GM23338 (cell line): ENCODE data around the gene SPRY4. TPM values are rescaled to one million over a fixed set of nuclear protein-coding genes. Genes with fewer than 3 reads are reported as not detected.

Source experiments
- ATAC-seq: fragments of 200-7000 bp; cut with Tn5 transposase; 3 replicates; pipeline ENCODE4 v1.9.1; 2020
- DNase-seq: peaks from one replicate; pipeline ENCODE4 v3.0.0-alpha.2; 2015; ENCODE audit warnings: low spot score
- H2AFZ ChIP-seq: fragments of 200-600 bp; sonication (generic); 2 replicates; pipeline ENCODE4 v1.8.0; 2016; ENCODE audit warnings: antibody characterized with exemption, mild to moderate bottlenecking, moderate library complexity
- H3F3A ChIP-seq: fragments of 200-600 bp; sonication (generic); replicated peaks from 2 replicates; pipeline ENCODE4 v1.8.0; 2017; ENCODE audit warnings: antibody characterized with exemption, mixed run types, low read depth
- H3K27ac ChIP-seq: fragments of 200-600 bp; sonication (generic); 2 replicates; pipeline ENCODE4 v1.6.1; 2016; ENCODE audit warnings: low read depth
- H3K27me3 ChIP-seq: fragments of 200-600 bp; sonication (generic); 2 replicates; pipeline ENCODE4 v1.8.0; 2016; ENCODE audit warnings: mild to moderate bottlenecking, mixed run types, moderate library complexity; ENCODE audit not compliant: insufficient read depth
- H3K36me3 ChIP-seq: fragments of 200-600 bp; sonication (generic); 2 replicates; pipeline ENCODE4 v1.8.0; 2016; ENCODE audit warnings: mild to moderate bottlenecking; ENCODE audit not compliant: insufficient read depth
- H3K4me1 ChIP-seq: fragments of 200-600 bp; sonication (generic); 2 replicates; pipeline ENCODE4 v1.8.0; 2016; ENCODE audit warnings: mild to moderate bottlenecking, moderate library complexity; ENCODE audit not compliant: insufficient read depth
- H3K4me2 ChIP-seq: fragments of 200-600 bp; sonication (generic); 2 replicates; pipeline ENCODE4 v1.7.1; 2017; ENCODE audit warnings: mixed run types
- H3K4me3 ChIP-seq: fragments of 200-600 bp; sonication (generic); 2 replicates; pipeline ENCODE4 v1.6.1; 2016; ENCODE audit warnings: mixed run types
- H3K79me2 ChIP-seq: fragments of 200-600 bp; sonication (generic); replicated peaks from 2 replicates; pipeline ENCODE4 v1.8.0; 2017; ENCODE audit warnings: mild to moderate bottlenecking; ENCODE audit not compliant: insufficient read depth
- H3K9me2 ChIP-seq: fragments of 200-600 bp; sonication (generic); 2 replicates; pipeline ENCODE4 v1.8.0; 2017; ENCODE audit not compliant: insufficient read depth
- H4K20me1 ChIP-seq: fragments of 200-600 bp; sonication (generic); replicated peaks from 2 replicates; pipeline ENCODE4 v1.8.0; 2017; ENCODE audit warnings: mild to moderate bottlenecking; ENCODE audit not compliant: insufficient read depth
- H3K27ac Mint-ChIP-seq: 2 replicates; pipeline ENCODE4 v1.8.0; 2020; ENCODE audit warnings: inconsistent platforms, mild to moderate bottlenecking, moderate library complexity, mixed read lengths
- H3K27me3 Mint-ChIP-seq: 3 replicates; pipeline ENCODE4 v1.8.0; 2022; ENCODE audit warnings: low read depth, mild to moderate bottlenecking, moderate library complexity, mixed read lengths, inconsistent platforms; ENCODE audit not compliant: insufficient read depth, poor library complexity
- H3K36me3 Mint-ChIP-seq: 3 replicates; pipeline ENCODE4 v1.8.0; 2021; ENCODE audit warnings: low read depth, mild to moderate bottlenecking, inconsistent platforms, moderate library complexity, mixed read lengths
- H3K4me1 Mint-ChIP-seq: 3 replicates; pipeline ENCODE4 v1.8.0; 2020; ENCODE audit warnings: mild to moderate bottlenecking, inconsistent platforms, mixed read lengths
- H3K4me3 Mint-ChIP-seq: 3 replicates; pipeline ENCODE4 v1.8.0; 2021; ENCODE audit warnings: moderate library complexity, mild to moderate bottlenecking, inconsistent platforms, mixed read lengths
- H3K9me3 Mint-ChIP-seq: 3 replicates; pipeline ENCODE4 v1.8.0; 2020; ENCODE audit warnings: moderate library complexity, mild to moderate bottlenecking, inconsistent platforms, mixed read lengths
- CREB1 ChIP-seq: fragments of 250-450 bp; sonication (Bioruptor Pico); IDR thresholded peaks from 2 replicates; pipeline ENCODE4 v1.5.0; 2020; ENCODE audit warnings: low read depth, mild to moderate bottlenecking, moderate library complexity
- CTCF ChIP-seq, 2 experiments: fragments of 200-600 bp in 1 of 2; sonication (generic) in 1 of 2; conservative IDR thresholded peaks; 2 replicates each; pipeline versions ENCODE4 v1.5.1 to v1.6.1; 2016 to 2017; ENCODE audit warnings: antibody characterized with exemption in 2 of 2, low read depth in 2 of 2, mild to moderate bottlenecking in 2 of 2, moderate library complexity in 1 of 2
- JUNB ChIP-seq: IDR thresholded peaks from one replicate; pipeline ENCODE4 v1.6.1; 2016; ENCODE audit warnings: antibody characterized with exemption; ENCODE audit not compliant: unreplicated experiment
- NANOG ChIP-seq: IDR thresholded peaks from 2 replicates; pipeline ENCODE4 v1.6.1; 2016; ENCODE audit warnings: antibody characterized with exemption, borderline replicate concordance
- POLR2AphosphoS5 ChIP-seq: IDR thresholded peaks from 2 replicates; pipeline ENCODE4 v1.6.1; 2016; ENCODE audit warnings: antibody characterized with exemption, low read depth
- REST ChIP-seq: IDR thresholded peaks from one replicate; pipeline ENCODE4 v1.6.1; 2018; ENCODE audit warnings: antibody characterized with exemption; ENCODE audit not compliant: unreplicated experiment
- ZNF331 ChIP-seq: fragments of 250-450 bp; sonication (Bioruptor Pico); IDR thresholded peaks from 2 replicates; pipeline ENCODE4 v1.5.0; 2020; ENCODE audit warnings: low read depth, mild to moderate bottlenecking, moderate library complexity
- ZNF462 ChIP-seq: fragments of 250-450 bp; sonication (Bioruptor Pico); IDR thresholded peaks from 2 replicates; pipeline ENCODE4 v1.5.0; 2020; ENCODE audit warnings: mild to moderate bottlenecking, moderate library complexity
- polyA plus RNA-seq: library from polyadenylated mRNA; unstranded; fragments of >200 nt; fragmentation: Nextera tagmentation; extraction: Ambion mirVana; gene quantifications from 2 replicates; pipeline ENCODE4 v1.2.1, GENCODE V29; 2016
- total RNA-seq: library from RNA; depleted of rRNA; stranded (reverse); fragments of >200 nt; shearing (Covaris generic); gene quantifications from 2 replicates; pipeline ENCODE4 v1.2.3, GENCODE V29; 2014

The SPRY4 gene
- total and polyA plus RNA-seq, 2 experiments from 2014 or later = 70.6 to 240 TPM

- no peaks in the 10 kb centered on the region for H4K20me1 ChIP-seq
- H3K36me3 ChIP-seq = no peaks in the 10 kb centered on the region; the same call in 1 of the 2 replicates
- no peak overlapping the region for H3K4me3 ChIP-seq
- peaks cover 31% of the 10 kb centered on the region for H3K4me1 ChIP-seq
- peak; percentile 76 for DNase-seq
- Mint-ChIP-seq H3K27me3 (peaks cover 20% of the 10 kb centered on the region), H3K4me3 (no peak overlapping the region), H3K9me3 (no peaks in the 10 kb centered on the region), H3K4me1 (peaks cover 52% of the 10 kb centered on the region), H3K36me3 (no peaks in the 10 kb centered on the region), H3K27ac (peak overlapping the region; percentile 86)
- H2AFZ ChIP-seq = no peak overlapping the region
- H3K79me2 ChIP-seq = no peaks in the 10 kb centered on the region
- peak; percentile 90 for ATAC-seq
- TF ChIP-seq CREB1 (CRISPR knock-in tag) (peak; percentile 44; the same call in 1 of the 2 replicates), ZNF331 (CRISPR knock-in tag) (no peak)
- 0 out of 2 replicates have a peak, but pooled peaks cover 3% of the 10 kb centered on the region for H3K9me2 ChIP-seq
- peaks cover 13% of the 10 kb centered on the region; the same call in 1 of the 2 replicates for H3F3A ChIP-seq
- 0 out of 2 replicates have a peak overlapping the region, but pooled peaks have one; percentile 2 for H3K4me2 ChIP-seq
- peak overlapping the region; percentile 33; the same call in 1 of the 2 replicates for H3K27ac ChIP-seq
- H3K27me3 ChIP-seq = no peaks in the 10 kb centered on the region
These were observed 44.5 kb downstream of the SPRY4 start for GRCh38 chr5:142280066-142281007.

- Mint-ChIP-seq H3K4me1 (peaks cover 44% of the 10 kb centered on the region), H3K36me3 (no peaks in the 10 kb centered on the region), H3K27me3 (peaks cover 14% of the 10 kb centered on the region), H3K9me3 (no peaks in the 10 kb centered on the region), H3K4me3 (no peak overlapping the region), H3K27ac (no peak overlapping the region)
- no peak for TF ChIP-seq JUNB
- no peak for TF ChIP-seq CREB1 (CRISPR knock-in tag)
- no peak for TF ChIP-seq POLR2AphosphoS5
- no peak for TF ChIP-seq ZNF462 (CRISPR knock-in tag)
- TF ChIP-seq NANOG = no peak
- no peak for TF ChIP-seq REST
- TF ChIP-seq CTCF (conservative IDR thresholded peaks at IDR 0.05; ENCODE audit: low read depth in 2 of 2) = no peak
- Histone ChIP-seq H2AFZ (no peak overlapping the region), H3K4me2 (no peak overlapping the region), H3K36me3 (no peaks in the 10 kb centered on the region; the same call in 1 of the 2 replicates), H4K20me1 (no peaks in the 10 kb centered on the region), H3K9me2 (0 out of 2 replicates have a peak, but pooled peaks cover 3% of the 10 kb centered on the region), H3K27me3 (no peaks in the 10 kb centered on the region), H3K4me1 (peaks cover 26% of the 10 kb centered on the region), H3K27ac (no peak overlapping the region; the same call in 1 of the 2 replicates), H3F3A (peaks cover 13% of the 10 kb centered on the region; the same call in 1 of the 2 replicates), H3K79me2 (no peaks in the 10 kb centered on the region), H3K4me3 (no peak overlapping the region)
- ATAC-seq (no peak), DNase-seq (no peak)
These were observed 46.2 kb downstream of the SPRY4 start for GRCh38 chr5:142278627-142279026.
